SW 1271 (cell line): ENCODE results near the gene GRID1.
"Not testable (repeated sequence)": the region's sequence is repeated elsewhere in the genome, so short reads cannot be mapped to it uniquely, and the experiment has no call there.

Source experiments
- DNase-seq, 2 experiments: peaks; one replicate each; lab custom pipeline; 2025; lab: John Stamatoyannopoulos, UW

The GRID1 gene

GRCh38 chr10:86077871-86078638 lies 288.5 kb downstream of the GRID1 start:
- no peak for DNase-seq

GRCh38 chr10:86077271-86077670 lies 289.3 kb downstream of the GRID1 start:
- no peak for DNase-seq

GRCh38 chr10:86076497-86076896 lies 290.1 kb downstream of the GRID1 start:
- not testable (repeated sequence) for DNase-seq

GRCh38 chr10:86075512-86075911 lies 291.1 kb downstream of the GRID1 start:
- no peak for DNase-seq

GRCh38 chr10:86074294-86074693 lies 292.3 kb downstream of the GRID1 start:
- DNase-seq = no peak

GRCh38 chr10:86073199-86073977 lies 293.2 kb downstream of the GRID1 start:
- no peak for DNase-seq

- no peak for DNase-seq
Observed at GRCh38 chr10:86072413-86072812, 294.2 kb downstream of the GRID1 start.

- DNase-seq = no peak
Observed at GRCh38 chr10:86071758-86072157, 294.8 kb downstream of the GRID1 start.

- no peak for DNase-seq
Observed at GRCh38 chr10:86071145-86071544, 295.4 kb downstream of the GRID1 start.

- no peak for DNase-seq
Observed at GRCh38 chr10:86070278-86070677, 296.3 kb downstream of the GRID1 start.

GRCh38 chr10:86068231-86069054 lies 298.2 kb downstream of the GRID1 start:
- DNase-seq = no peak

- no peak for DNase-seq
Observed at GRCh38 chr10:86067436-86068050, 299.1 kb downstream of the GRID1 start.

- DNase-seq = no peak
Observed at GRCh38 chr10:86066696-86067095, 299.9 kb downstream of the GRID1 start.

- DNase-seq = no peak
Observed at GRCh38 chr10:86065711-86066251, 300.8 kb downstream of the GRID1 start.

- DNase-seq = no peak
Observed at GRCh38 chr10:86064931-86065662, 301.5 kb downstream of the GRID1 start.

GRCh38 chr10:86064219-86064618 lies 302.4 kb downstream of the GRID1 start:
- no peak for DNase-seq

- no peak for DNase-seq
Observed at GRCh38 chr10:86063341-86063740, 303.3 kb downstream of the GRID1 start.

- DNase-seq = no peak
Observed at GRCh38 chr10:86062647-86063145, 303.9 kb downstream of the GRID1 start.

GRCh38 chr10:86062198-86062550 lies 304.4 kb downstream of the GRID1 start:
- no peak for DNase-seq

GRCh38 chr10:86061278-86062197 lies 305.1 kb downstream of the GRID1 start:
- DNase-seq = no peak
